Smooth muscle cell (in vitro differentiated cells): ENCODE measurements around the gene PSTPIP2. TPM values are rescaled to one million over a fixed set of nuclear protein-coding genes. Genes with fewer than 3 reads are reported as not detected.

Source experiments
- DNase-seq: peaks from one replicate; lab custom pipeline; 2025; ENCODE audit not compliant: unreplicated experiment; lab: John Stamatoyannopoulos, UW
- H2AFZ ChIP-seq: fragments of 200-600 bp; sonication (generic); 2 replicates; pipeline ENCODE4 v1.6.0; 2016; ENCODE audit warnings: antibody characterized with exemption, low read depth, mild to moderate bottlenecking
- H3F3A ChIP-seq: fragments of 200-600 bp; sonication (generic); 2 replicates; pipeline ENCODE4 v1.6.0; 2017; ENCODE audit warnings: antibody characterized with exemption, low read depth
- H3K27ac ChIP-seq: fragments of 200-600 bp; sonication (generic); 2 replicates; pipeline ENCODE4 v1.5.1; 2016; ENCODE audit warnings: low read depth, mild to moderate bottlenecking
- H3K27me3 ChIP-seq: fragments of 200-600 bp; sonication (generic); 2 replicates; pipeline ENCODE4 v1.6.1; 2016; ENCODE audit warnings: low read depth, mild to moderate bottlenecking
- H3K36me3 ChIP-seq: fragments of 200-600 bp; sonication (generic); 2 replicates; pipeline ENCODE4 v1.5.1; 2016; ENCODE audit warnings: low read depth
- H3K4me1 ChIP-seq: fragments of 200-600 bp; sonication (generic); 2 replicates; pipeline ENCODE4 v1.5.1; 2016; ENCODE audit warnings: low read depth
- H3K4me2 ChIP-seq: fragments of 200-600 bp; sonication (generic); 2 replicates; pipeline ENCODE4 v1.6.0; 2016; ENCODE audit warnings: mild to moderate bottlenecking
- H3K4me3 ChIP-seq: fragments of 200-600 bp; sonication (generic); 2 replicates; pipeline ENCODE4 v1.5.1; 2016; ENCODE audit warnings: mild to moderate bottlenecking
- H3K79me2 ChIP-seq: fragments of 200-600 bp; sonication (generic); 2 replicates; pipeline ENCODE4 v1.6.0; 2016; ENCODE audit warnings: low read depth, mild to moderate bottlenecking
- H3K9ac ChIP-seq: fragments of 200-600 bp; sonication (generic); 2 replicates; pipeline ENCODE4 v1.6.0; 2016; ENCODE audit warnings: low read depth
- H3K9me3 ChIP-seq: fragments of 200-600 bp; sonication (generic); replicated peaks from 2 replicates; pipeline ENCODE4 v1.5.1; 2016; ENCODE audit warnings: low read depth
- H4K20me1 ChIP-seq: fragments of 200-600 bp; sonication (generic); 2 replicates; pipeline ENCODE4 v1.6.0; 2016; ENCODE audit warnings: low read depth
- WGBS: methylation state at CpG from one replicate; pipeline ENCODE4 v1.1.7; 2016; ENCODE audit warnings: low lambda C conversion rate; 5-methylcytosine and 5-hydroxymethylcytosine counted together
- polyA plus RNA-seq: library from polyadenylated mRNA; unstranded; fragments of >200 nt; fragmentation: Nextera tagmentation; extraction: Ambion mirVana; gene quantifications from 2 replicates; pipeline ENCODE4 v1.2.1, GENCODE V29; 2016
- total RNA-seq: library from RNA; depleted of rRNA; stranded (reverse); fragments of >200 nt; gene quantifications from 2 replicates; pipeline ENCODE4 v1.2.3, GENCODE V29; 2014
- TF ChIP-seq, protein P1 (sequence below): fragments of 200-600 bp; sonication (generic); IDR thresholded peaks from 2 replicates; pipeline ENCODE4 v1.5.1; 2017; ENCODE audit warnings: borderline replicate concordance, mild to moderate bottlenecking, antibody characterized with exemption; ENCODE audit not compliant: insufficient read depth, poor library complexity, severe bottlenecking

The PSTPIP2 gene
- total and polyA plus RNA-seq, 2 experiments from 2014 or later, result 6.5 to 14.0 TPM

DNA sequence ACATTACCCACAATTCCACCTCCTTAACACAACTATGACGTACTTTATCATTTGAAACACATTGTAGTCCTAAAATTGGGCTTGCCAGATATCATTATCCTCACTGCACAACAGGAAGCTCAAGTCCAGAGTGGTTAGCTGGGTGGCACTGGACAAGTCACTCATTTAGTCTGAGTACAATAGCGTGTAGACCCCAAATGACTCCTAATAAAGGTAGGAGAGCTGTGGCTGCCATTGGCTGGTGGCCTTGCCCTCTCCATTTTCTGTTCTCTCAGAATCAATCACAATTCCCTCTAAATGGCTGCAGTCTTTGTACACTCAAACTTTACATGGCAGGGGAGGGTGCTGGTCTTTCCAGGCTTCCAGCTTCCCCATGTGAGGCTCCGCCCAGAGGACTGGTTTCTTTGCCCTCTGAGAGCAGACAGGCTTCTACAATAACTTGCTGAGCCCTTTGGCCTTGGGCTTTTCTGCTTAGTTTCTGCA lies 11.7 kb downstream of the PSTPIP2 start:
- peaks cover under 1% of the 10 kb centered on the region for H4K20me1 ChIP-seq
- H3K27me3 ChIP-seq, result no peaks in the 10 kb centered on the region
- no peaks in the 10 kb centered on the region for H3K9me3 ChIP-seq
- H3K4me1 ChIP-seq, result no peaks in the 10 kb centered on the region
- no peaks in the 10 kb centered on the region for H3K79me2 ChIP-seq
- no peak overlapping the region for H3K4me3 ChIP-seq
- no peak overlapping the region for H3K27ac ChIP-seq
- no peak overlapping the region for H3K9ac ChIP-seq
- H3K4me2 ChIP-seq, result no peak overlapping the region
- 91% methylated on average over 3 of the region's 3 CpGs for WGBS
- no peak for DNase-seq
- H3F3A ChIP-seq, result no peaks in the 10 kb centered on the region
- H2AFZ ChIP-seq, result no peak overlapping the region
- TF ChIP-seq, protein P1, sequence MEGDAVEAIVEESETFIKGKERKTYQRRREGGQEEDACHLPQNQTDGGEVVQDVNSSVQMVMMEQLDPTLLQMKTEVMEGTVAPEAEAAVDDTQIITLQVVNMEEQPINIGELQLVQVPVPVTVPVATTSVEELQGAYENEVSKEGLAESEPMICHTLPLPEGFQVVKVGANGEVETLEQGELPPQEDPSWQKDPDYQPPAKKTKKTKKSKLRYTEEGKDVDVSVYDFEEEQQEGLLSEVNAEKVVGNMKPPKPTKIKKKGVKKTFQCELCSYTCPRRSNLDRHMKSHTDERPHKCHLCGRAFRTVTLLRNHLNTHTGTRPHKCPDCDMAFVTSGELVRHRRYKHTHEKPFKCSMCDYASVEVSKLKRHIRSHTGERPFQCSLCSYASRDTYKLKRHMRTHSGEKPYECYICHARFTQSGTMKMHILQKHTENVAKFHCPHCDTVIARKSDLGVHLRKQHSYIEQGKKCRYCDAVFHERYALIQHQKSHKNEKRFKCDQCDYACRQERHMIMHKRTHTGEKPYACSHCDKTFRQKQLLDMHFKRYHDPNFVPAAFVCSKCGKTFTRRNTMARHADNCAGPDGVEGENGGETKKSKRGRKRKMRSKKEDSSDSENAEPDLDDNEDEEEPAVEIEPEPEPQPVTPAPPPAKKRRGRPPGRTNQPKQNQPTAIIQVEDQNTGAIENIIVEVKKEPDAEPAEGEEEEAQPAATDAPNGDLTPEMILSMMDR, result no peak
- H3K36me3 ChIP-seq, result no peaks in the 10 kb centered on the region

DNA sequence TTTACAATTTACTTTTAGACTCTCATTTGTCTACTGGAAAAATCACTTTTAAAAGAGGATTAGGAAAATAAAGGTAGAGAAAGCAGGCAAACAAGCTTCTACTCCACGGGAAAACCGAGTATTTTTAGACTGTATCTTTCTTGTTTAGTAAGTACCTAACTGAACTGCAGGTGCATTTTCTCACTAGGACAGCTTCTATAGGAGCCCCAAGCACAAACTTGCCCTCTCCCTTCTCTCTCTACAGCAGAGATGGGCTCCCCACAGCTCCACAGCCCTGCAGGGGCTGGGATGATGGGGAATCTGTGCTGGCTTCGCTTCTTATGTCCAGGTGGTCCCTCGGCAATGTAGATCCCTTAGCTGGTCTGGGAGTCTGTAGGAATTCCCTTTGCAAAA lies 16.2 kb downstream of the PSTPIP2 start:
- Histone ChIP-seq H3K27me3 (no peaks in the 10 kb centered on the region), H3K9me3 (no peaks in the 10 kb centered on the region), H3K79me2 (peaks cover 3% of the 10 kb centered on the region), H2AFZ (no peak overlapping the region), H3F3A (no peaks in the 10 kb centered on the region), H3K27ac (no peak overlapping the region), H3K9ac (no peak overlapping the region), H3K4me2 (no peak overlapping the region), H3K36me3 (no peaks in the 10 kb centered on the region), H3K4me3 (no peak overlapping the region), H3K4me1 (no peaks in the 10 kb centered on the region), H4K20me1 (peaks cover 7% of the 10 kb centered on the region)
- DNase-seq, result no peak
- 93% methylated on average over 4 of the region's 4 CpGs for WGBS
- TF ChIP-seq, protein P1, result no peak

DNA sequence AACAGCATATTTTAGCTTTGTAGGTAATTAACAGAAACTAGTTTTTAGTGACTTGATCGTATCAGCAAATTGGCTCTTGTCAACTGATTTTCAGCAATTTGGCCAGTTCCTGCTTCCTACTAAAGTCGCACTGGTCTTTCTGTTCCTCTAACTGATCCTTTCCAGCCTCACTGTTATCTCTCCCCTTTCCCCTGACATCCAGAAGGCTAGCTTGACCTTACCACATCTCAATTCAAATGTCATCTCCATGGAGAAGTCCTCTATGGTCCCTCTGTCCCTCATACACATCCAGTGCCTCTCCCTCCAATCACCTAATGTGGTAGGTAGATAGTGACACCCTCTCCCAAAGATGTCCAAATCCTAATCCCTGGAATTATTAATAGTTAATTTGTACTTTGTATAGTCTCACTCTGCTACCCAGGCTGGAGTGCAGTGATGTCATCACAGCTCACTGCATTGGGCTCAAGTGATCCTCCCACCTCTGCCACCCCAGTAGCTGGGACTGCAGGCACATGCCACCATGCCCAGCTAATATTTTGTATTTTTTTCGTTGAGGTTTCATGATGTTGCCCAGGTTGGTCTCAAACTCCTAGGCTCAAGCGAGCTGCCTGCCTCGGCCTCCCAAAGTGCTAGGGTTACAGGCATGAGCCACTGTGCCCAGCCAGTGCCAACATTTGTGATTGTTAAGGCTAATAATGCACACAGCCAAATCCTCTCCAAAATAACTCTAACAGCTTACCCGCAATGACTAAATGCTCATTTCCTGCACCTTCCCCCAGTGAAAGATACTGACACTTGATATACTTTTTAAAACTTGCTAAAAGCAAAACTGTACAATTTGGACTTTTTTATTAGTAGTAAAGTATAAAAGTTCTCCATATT lies 16.9 kb downstream of the PSTPIP2 start:
- H4K20me1 ChIP-seq, result peaks cover 7% of the 10 kb centered on the region
- no peak overlapping the region for H3K4me3 ChIP-seq
- TF ChIP-seq, protein P1, result no peak
- no peak overlapping the region for H3K4me2 ChIP-seq
- peaks cover 7% of the 10 kb centered on the region for H3K79me2 ChIP-seq
- no peaks in the 10 kb centered on the region for H3F3A ChIP-seq
- H3K27me3 ChIP-seq, result no peaks in the 10 kb centered on the region
- H2AFZ ChIP-seq, result no peak overlapping the region
- WGBS, result 87% methylated on average over 6 of the region's 6 CpGs
- H3K4me1 ChIP-seq, result no peaks in the 10 kb centered on the region
- DNase-seq, result no peak
- H3K9ac ChIP-seq, result no peak overlapping the region
- H3K9me3 ChIP-seq, result no peaks in the 10 kb centered on the region
- H3K27ac ChIP-seq, result no peak overlapping the region
- no peaks in the 10 kb centered on the region for H3K36me3 ChIP-seq
